Activated T-cell treated with anti-CD3 and anti-CD28 coated beads for 4 hours (primary cell): ENCODE measurements around the gene AARSD1.
"Not testable (repeated sequence)": the region's sequence is repeated elsewhere in the genome, so short reads cannot be mapped to it uniquely, and the experiment has no call there.

Experiments
- DNase-seq: peaks from one replicate; pipeline ENCODE4 v3.0.0-alpha.2; 2020

AARSD1 gene

DNA sequence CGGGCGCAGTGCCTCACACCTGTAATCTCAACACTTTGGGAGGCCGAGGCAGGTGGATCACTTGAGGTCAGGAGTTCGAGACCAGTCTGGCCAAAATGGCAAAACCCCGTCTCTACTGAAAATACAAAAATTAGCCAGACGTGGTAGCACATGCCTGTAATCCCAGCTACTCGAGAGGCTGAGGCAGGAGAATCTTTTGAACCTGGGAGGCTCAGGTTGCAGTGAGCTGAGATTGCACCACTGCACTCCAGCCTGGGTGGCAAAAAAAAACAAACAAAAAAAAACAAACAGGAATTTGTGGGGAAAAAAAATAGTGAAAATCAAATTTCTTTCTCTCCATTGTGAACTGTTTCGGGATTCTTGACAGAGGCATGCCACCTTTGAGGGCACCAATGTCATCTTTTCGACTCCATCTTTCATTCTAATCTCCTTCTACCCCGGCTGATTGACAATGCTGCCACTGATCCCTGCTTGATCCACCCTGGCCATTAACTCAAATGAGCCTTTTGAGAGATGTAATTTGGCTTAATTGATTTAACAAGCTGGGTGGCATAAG lies 44.7 kb downstream of the AARSD1 start:
- DNase-seq, result not testable (repeated sequence)

DNA sequence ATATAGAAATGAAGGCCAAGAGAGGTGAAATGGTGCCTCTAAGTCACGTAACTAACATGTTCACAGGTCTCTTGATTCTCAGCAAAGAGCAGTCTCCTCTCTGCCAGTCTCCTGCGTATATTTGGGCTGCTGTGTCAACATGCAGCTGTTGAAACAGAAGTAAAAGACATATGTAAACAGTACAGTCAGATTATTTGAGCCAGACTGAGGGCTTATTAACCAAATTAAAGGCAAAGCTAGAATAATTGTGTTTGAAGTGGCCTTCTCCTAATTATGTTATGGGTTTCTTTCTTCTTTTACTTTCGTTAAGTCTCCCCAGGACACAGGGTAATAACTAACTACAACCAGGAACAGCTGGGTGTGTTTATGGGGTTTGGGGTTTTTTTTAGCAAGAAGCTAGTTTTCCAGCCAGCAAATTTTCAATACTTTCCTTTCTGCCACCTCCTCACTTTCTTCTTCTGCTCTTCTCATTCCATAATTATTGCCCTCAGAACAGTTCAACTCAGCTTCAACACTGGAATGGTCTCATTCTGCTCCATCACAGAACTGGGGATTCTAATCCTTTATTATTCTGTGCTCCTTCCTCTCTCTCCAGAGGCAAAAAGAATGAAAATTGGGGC lies 45.2 kb downstream of the AARSD1 start:
- no peak for DNase-seq

DNA sequence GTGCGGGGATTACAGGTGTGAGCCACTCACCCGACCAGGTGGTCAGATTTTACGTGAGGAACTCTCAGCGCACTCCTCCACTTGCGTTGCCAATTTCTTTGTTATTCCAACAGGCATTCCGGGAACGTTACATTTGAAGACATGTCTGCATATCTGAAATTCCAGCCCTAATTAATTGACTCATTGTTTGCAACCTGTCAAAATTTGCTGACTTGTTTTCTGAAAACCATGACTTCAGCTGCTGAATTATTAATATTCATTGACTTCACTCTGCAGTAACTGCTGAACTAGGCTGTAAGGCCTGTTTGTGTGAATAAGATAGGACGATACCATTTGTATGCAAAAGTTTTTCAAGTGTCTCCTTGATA lies 47.0 kb downstream of the AARSD1 start:
- no peak for DNase-seq

DNA sequence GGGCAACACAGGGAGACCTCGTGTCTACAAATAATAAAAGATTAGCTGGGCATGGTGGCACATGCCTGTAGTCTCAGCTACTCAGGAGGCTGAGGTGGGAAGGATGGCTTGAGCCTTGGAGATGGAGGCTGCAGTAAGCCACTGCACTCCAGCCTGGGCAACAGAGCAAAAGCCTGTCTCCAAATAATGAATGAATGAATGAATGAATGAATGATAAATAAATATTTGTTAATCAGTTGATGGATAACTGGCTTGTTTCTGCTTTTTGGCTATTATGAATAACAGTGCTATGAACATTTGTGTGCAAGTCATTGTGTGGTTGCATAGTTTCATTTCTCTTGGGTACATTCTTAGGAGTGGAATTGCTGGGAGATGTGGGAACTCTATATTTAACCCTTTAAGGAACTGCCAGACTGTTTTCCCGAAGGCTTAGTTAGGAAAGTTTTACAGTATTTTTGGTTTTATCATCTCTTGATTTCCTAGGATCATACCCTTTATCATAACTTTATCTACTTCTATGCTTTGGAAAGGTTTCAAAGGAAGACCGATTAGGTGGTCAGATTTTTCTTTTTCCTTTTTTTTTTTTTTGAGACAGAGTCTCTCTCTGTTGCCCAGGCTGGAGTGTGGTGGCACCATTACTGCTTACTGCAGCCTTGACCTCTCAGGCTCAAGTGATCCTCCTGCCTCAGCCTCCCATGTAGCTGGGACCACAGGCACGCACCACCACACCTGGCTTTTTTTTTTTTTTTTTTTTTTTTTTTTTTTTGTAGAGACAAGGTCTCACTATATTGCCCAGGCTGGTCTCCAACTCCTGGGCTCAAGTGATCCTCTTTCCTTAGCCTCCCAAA lies 47.6 kb downstream of the AARSD1 start:
- DNase-seq, result not testable (repeated sequence)

DNA sequence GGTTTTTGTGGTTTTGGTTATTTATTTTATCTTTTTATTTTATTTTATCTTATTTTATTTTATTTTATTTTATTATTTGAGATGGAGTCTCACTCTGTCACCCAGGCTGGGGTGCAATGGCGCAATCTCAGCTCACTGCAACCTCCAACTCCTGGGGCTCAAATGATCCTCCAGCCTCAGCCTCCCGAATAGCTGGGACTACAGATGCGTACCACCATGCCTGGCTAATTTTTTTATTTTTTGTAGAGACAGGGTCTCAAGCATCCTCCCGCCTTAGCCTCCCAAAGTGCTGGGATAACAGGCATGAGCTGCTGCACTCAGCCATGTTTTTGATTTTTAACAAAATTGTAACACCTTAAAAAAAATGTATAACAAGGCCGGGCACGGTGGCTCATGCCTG lies 49.0 kb downstream of the AARSD1 start:
- not testable (repeated sequence) for DNase-seq

DNA sequence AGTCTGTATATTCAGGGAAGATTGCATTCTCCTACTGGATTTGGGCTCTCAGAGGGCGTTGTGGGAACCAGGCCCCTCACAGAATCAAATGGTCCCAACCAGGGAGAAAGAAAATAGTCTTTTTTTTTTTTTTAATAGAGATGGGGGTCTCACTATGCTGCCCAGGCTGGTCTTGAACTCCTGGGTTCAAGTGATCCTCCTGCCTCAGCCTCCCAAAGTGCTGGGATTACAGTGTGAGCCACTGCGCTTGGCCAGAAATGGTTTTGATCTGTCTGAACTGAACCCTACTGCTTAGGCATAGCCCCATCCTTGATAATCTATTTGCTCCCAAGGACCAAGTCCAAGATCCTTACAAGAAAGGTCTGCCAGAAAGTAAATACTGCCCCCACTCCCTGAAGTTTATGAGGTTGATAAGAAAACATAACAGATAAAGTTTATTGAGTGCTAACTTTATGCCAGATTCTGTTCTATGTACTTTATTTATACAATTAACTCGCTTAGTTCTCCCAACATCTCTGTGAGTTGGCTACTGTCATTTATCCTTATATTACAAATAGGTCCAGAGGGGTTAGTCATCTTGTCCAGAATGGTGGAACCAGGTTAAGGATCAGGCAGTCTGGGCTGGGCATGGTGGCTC lies 50.2 kb downstream of the AARSD1 start:
- DNase-seq, result no peak

DNA sequence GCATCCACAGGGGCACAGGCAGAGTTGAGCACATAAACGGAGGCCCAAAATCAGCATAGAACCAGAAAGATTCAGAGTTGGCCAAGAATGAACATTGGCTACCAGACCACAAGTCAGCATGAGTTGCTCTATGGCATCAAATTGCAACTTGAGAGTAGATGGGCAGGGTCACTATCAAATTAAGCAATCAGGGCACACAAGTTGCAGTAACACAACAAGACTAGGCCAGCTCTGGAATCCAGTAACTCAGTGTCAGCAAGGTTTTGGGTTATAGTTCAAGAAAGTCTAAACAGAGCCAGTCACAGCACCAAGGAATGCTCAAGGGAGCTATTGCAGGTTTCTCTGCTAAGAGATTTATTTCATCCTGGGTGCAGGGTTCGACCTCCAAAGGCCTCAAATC lies 50.7 kb downstream of the AARSD1 start:
- DNase-seq, result no peak

DNA sequence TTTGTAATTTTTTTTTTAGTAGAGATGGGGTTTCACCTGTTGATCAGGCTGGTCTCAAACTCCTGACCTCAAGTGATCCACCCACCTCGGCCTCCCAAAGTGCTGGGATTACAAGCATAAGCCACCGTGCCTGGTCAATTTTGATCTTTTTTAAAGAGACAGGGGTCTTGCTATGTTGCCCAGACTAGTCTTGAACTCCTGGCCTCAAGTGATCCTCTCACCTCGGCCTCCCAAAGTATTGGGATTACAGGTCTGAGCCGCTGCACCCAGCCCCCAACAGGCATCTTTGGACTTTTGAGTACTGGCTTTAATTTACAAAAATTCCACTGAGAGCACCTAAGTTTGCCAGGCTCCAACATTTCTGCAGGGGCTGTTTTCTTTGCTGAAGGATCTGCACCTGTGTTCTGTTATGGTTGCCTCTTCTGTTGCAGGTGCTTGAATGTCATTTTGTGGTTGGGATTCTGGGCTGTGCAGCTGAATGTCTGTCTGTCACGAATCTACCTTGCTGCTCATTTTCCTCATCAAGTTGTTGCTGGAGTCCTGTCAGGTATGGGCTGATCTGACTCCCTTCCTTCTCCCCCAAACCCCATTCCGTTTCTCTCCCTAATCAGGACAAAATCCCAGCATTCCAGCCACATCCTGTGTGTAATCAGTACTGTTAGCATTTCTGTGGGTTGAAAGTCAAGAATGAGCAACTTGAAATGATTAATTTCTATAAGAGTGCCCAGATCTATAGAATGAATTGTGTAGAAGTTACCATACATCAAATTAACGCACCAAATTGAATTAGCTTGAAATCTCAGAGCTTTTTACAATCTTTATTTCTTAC lies 55.2 kb downstream of the AARSD1 start:
- DNase-seq, result no peak

DNA sequence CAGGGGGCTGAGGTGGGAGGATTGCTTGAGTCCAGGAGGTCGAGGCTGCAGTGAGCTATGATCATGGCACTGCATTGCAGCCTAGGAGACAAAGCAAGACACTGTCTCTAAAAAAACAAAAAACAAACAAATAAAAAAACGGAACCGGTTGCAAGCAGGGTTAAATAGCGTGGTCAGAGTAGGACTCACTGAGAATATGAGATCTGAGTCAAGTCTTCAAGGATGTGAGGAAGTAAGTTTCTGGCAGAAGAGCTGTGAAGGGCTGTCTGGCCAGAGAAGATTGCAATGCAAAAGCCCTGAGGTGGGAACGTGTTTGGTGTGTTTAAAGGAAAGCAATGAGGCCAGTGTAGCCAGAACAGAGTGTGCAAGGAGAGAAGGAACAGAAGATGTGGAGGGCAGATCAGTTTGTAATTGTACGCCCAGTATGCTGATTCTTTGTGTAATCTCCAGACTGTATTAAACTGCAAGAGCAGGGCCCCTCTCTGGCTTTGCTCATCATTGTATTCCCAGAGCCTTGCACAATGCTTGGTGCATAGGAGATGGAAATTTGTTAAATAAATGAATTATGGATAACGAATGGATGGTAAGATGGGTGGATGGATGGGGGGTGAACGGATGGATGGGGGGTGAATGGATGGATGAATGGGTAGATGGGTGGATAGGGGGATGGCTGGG lies 57.3 kb downstream of the AARSD1 start:
- DNase-seq, result no peak

DNA sequence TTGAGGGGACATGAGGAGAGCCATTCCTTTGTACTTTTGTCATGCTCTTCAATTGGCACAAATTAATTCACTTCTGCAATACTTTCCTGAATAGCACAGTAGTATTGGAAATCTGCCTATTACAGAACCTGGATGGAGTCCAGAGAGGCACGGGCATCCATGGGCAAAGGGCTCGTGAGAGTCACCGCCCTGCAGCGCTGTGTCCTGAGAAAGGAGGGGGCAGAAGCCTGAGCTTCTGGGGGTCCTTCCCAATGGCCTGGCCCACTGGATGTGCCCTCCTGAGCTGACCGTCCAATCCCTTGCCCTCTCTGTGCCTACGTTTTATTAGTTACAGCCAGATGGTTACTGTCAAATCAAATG lies 60.2 kb downstream of the AARSD1 start:
- no peak for DNase-seq

DNA sequence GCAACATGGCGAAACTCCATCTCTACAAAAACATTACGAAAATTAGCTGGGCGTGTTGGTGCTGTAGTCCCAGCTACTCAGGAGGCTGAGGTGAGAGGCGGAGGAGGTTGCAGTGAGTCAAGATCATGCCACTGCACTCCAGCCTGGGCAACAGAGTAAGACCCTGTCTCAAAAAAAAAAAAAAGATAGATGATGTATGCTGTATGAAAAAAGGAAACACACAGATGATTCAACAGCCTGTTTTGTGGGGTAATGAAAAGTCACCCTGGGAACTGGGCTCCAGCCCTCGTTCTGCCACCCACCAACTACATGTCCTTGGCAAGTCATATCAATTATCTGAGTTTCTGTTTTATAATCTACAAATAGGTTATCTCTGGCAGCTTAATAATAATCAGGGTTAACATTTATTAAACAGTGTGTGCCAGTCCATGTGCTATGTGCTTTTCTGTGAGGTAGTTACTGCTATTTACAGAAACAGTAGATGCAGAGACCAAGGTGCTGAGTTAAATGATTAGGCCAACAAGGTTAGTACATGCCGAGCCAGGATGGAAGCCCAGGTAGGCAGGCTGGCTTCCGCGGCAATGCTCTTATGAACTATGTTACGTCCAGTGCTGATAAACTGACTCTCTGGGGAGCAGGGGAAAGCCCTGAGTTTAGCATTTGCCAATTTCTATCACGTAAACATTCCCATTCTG lies 62.6 kb downstream of the AARSD1 start:
- no peak for DNase-seq
